GM19324 (cell line): ENCODE data around the gene WDR64.
"Not testable (repeated sequence)": the region's sequence is repeated elsewhere in the genome, so short reads cannot be mapped to it uniquely, and the experiment has no call there.

Experiments used
- ATAC-seq: cut with Tn5 transposase; IDR thresholded peaks from one replicate; pipeline ENCODE4 v1.9.1; 2021; ENCODE audit warnings: mild to moderate bottlenecking, moderate library complexity; ENCODE audit not compliant: unreplicated experiment, low FRiP score

The WDR64 gene

DNA sequence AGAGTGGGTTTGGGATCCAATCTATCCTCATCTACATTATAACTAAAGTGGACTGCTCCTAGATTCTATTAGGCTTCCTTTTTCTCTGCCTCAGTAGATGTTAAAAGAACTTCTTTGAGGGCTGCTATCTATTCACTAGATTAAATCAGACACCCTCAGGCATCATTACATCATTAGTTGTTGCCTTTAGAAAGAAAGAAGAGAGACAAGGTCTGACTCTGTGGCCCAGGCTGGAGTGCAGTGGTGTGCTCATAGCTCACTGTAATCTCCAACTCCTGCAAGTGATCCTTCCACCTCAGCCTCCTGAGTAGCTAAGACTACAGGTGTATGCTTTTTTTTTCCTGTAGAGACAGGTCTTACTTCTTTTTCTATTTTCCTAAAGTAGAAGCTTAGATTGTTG, 124.8 kb downstream of the WDR64 start:
- ATAC-seq, result no peak

DNA sequence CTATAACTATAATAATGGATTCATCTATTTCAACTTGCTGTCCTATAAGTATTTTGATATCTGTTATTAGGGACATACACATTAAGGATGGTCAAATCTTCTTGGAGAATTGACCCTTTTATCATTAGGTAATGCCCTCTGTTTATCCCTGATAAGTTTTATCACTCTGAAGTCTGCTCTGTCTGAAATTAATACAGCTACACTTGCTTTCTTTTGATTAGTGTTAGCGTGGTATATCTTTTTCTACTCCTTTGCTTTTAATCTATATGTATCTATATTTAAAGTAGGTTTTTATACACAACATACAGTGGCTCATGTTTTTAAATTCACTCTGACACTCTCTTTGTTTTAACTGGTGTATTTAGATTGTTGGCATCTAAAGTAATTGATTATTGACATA, 126.0 kb downstream of the WDR64 start:
- ATAC-seq, result no peak

DNA sequence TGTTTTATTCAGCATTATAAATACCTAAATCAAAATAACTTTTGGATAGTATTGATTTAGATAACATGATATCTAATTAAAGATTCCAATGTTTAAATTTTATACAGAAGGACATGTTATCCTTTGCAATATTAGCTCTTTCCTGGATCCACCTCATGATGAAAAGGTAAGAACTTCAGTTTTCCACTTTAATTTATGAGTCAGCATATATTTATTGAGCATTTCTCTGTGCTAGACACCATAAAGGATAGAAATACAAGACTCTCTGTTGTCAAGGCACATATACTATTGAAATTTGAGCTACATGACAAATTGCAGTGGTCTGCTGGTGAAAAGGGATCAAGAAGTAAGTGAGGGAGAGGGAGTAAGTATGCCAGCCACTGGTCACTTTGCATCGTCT, 127.8 kb downstream of the WDR64 start:
- ATAC-seq, result no peak

DNA sequence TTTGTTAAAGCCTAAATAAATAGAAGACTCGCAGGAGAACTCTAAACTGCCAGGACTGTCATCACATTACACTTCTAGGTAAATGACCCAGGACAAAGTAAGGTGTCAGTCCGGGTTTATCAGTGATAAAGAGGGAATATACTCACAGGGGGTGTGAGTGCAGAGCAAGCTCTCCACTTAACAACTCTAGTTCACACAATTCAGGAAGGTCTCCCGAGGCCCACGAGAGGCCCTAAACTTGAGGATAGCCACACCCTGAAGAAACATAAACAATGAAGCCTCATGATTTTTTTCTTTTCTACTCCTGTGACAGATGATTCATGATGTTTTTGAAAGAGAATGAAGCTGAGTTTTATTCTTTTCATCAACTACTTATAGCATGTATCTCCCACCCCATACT, 130.3 kb downstream of the WDR64 start:
- no peak for ATAC-seq

DNA sequence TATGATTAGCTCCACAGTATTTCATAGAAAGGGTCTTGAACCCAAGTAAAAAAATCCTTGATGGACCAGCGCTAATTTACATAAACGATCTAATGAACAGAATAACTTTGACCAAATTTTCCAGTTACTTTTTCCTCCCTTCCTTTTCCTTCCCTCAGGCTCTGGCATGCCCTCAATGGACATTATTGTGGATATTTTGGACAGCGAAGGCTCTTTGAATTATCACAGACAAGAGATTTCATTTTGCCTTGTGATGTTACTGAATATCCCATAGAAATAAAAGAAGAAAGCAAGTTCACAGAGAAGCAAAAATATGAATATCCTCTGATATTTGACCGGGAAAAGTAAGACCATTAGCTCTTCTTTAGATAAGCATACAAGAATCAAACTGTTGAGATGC, 135.6 kb downstream of the WDR64 start:
- ATAC-seq, result no peak

DNA sequence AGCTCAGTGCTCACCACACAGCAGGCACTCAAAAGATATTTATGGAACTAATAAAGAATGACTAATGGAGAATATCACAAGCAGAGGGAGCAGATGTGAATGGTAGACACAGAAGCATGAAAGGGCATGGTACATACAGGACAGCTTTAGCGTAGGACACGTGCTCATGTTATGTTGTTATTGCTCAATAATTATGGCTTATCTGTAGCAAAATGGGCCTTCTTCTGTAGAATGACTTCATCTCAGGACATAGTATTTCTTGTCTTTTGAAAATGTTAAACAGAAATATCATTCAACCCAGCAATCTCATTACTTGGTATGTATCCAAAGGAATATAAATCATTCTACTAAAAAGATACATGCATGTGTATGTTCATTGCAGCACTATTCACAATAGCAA, 137.0 kb downstream of the WDR64 start:
- no peak for ATAC-seq

DNA sequence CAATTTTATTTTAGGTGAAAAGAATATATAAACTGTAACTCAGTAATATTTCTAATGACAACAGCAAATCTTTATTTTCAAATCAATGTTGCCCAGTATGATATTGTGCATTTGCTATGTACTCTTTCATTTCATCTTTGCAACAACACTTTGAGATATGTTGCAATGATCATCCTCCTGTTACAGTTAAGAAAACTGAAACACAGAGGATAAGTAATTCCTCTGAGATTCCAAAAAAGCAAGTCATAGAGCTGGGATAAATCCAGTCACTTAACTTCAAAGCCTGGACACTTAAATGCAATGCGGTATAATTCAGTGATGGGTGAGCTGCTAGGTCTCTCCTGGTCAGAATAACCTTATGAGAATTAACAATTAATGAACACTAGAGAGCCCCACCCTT, 147.3 kb downstream of the WDR64 start:
- no peak for ATAC-seq

GRCh38 chr1:241800640-241801039, 148.6 kb downstream of the WDR64 start:
- no peak for ATAC-seq

DNA sequence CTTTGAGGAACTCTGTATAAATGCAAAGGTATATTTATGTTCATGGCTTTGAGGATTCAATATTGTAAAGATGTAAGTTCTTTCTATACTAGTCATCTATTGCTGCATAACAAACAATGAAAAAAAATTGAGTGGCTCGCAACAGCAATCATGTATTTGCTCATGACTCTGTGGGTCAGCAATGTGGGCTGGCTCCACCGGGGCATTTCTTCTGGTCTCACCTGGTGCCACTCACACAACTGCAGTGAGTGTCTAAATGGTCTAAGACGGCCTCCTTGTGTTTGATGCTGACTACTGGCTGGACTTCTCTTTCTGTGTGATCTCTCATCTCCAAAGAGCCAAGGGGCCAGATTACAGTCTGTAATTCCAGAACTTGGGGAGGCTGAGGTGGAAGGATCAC, 150.8 kb downstream of the WDR64 start:
- ATAC-seq, result no peak

DNA sequence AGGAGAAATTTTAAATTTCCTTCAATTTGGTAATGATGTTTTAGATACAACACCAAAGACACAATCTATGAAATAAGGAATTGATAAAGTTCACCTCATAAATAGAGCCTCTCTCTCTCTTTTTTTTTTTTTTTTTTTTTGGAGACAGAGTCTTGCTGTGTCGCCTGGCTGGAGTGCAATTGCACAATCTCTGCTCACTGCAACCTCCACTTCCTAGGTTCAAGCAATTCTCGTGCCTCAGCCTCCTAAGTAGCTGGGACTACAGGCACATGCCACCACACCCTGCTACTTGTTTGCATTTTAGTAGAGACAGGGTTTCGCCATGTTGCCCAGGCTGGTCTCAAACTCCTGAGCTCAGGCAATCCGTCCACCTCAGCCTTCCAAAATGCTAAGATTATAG, 152.6 kb downstream of the WDR64 start:
- not testable (repeated sequence) for ATAC-seq

GRCh38 chr1:241808265-241808664, 156.2 kb downstream of the WDR64 start:
- no peak for ATAC-seq

- ATAC-seq, result no peak
These were observed 158.8 kb downstream of the WDR64 start for GRCh38 chr1:241810769-241811405.

GRCh38 chr1:241813768-241814320, 161.8 kb downstream of the WDR64 start:
- no peak for ATAC-seq

DNA sequence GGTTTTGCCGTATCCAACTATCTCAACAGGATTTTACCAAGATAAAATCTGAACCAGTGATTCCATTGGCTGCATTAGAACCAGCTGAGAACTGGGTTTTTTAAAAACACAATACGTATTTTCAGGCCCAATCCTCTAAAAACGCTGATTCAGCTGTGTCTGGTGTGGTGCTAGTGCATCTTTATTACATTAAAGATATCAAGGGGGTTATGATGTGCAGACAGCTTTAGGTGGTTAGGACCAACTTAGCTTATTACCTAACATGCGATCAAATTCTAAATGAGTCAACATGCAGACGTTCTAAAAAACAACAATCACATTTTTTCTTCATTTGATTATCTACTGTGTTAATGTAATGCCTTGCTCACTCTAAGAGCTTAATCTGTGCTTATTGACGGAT, 163.9 kb downstream of the WDR64 start:
- no peak for ATAC-seq

DNA sequence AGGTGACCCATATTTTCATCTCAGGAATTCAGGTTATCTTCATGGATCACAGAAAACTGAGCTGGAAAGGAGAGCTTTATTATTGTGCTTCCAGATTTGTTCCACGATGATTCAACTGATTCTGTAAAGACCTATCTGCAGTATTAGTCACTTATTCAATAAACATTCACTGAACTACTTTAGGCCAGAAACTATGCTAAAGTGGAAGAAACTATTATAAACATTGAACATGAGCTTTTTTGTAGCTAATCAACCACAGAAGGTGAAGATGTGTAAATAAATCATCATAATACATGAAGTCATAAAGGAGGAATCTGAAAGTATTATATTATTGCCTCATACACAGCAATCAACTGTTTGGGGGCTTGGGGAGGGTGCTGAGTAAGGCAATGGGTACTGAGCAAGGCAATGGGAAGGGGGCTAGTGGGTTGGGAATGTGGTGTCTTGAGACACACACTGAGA, 165.3 kb downstream of the WDR64 start:
- ATAC-seq, result no peak

GRCh38 chr1:241817956-241818612, 166.0 kb downstream of the WDR64 start:
- ATAC-seq, result no peak

DNA sequence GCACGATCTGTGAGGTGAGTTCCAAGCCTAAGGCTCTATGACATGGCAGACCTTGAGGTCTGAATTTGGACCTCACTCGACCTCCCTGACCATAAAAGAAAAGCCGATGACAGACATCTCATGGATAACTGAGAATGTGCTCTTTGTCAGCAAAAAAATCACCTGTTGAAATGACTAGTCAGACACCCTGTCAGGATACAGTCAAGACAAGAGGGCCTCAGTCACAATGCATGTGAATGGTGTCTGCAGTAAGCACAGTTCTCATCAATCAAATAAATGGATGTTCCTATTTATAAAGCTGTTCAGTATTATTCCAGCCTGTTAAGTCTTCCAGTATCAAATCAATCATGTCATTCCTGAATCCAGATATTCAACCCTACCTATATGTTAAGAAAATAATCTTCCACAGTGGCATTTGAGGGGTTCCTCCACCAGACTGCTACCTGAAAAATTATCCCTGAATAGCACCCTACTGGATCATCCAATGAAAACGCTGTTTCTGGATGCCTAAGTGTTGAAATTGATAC, 167.3 kb downstream of the WDR64 start:
- ATAC-seq, result no peak

GRCh38 chr1:241821363-241821762, 169.3 kb downstream of the WDR64 start:
- ATAC-seq, result no peak

DNA sequence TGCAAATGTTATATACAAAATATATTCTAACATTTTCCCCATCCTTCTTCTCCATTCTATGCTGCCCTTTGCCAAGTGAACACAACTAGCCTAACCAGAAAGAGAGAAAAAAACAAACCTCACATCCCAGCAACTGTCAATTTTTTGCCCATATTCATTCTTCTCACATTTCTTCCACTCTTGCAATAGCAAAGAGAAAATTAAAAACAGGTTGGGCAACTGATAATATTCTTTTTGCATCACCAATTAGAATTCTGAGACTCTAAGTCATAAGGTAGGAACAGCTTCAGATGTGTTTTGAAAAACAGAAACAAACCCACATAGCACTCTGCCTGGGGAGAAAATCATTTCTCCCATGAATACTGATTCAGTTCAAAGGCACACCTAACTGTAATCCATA, 170.8 kb downstream of the WDR64 start:
- no peak for ATAC-seq

- no peak for ATAC-seq
These were observed 171.8 kb downstream of the WDR64 start for GRCh38 chr1:241823925-241824324.

DNA sequence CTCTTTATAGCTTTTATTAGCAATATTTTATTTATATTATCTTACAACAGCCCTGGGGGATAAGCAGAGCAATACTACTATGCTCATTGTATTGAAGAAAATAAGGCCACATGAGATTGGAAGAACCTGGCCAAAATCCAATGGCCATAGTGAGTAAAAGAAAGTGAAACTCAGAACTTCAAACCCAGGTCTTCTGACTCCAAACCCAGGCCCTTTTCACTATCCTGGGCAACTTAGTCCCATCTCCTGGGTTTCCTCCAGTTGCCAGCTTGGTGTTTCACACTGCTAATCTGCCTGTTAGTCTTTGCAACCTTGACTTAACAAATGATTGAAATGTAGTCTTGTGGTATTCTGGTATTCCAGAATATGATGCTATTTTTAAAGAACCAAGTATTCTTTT, 173.5 kb downstream of the WDR64 start:
- ATAC-seq, result no peak

DNA sequence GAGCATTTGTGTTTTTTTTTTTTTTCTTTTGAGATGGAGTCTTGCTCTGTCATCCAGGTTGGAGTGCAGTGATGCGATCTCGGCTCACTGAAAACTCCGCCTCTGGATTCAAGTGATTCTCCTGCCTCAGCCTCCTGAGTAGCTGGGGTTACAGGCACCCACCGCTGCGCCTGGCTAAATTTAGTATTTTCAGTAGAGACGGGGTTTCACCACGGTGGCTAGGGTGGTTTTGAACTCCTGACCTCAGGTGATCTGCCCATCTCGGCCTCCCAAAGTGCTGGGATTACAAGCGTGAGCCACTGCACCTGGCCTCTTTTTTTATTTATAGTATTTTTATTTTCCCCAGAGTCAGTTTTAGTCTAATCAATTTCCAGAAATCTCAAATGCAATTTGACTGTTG, 174.5 kb downstream of the WDR64 start:
- ATAC-seq, result not testable (repeated sequence)
